ENCODE results near the gene TM4SF1.

GRCh38 chr3:149332771-149333170 lies 44.7 kb downstream of the TM4SF1 start:
- TF ChIP-seq CTCF (optimal IDR thresholded peaks at IDR 0.05 in 1 of 3, IDR thresholded peaks at IDR 0.05 in 1 of 3, conservative IDR thresholded peaks at IDR 0.05 in 1 of 3; ENCODE audit: extremely low read depth in 1 of 3, insufficient read depth in 2 of 3, low read length in 3 of 3) = no peak
- TF ChIP-seq EZH2 (IDR thresholded peaks at IDR 0.05; ENCODE audit: low read length) = no peak

Measured in keratinocyte (primary cell).